ENCODE data around the gene HYDIN. TPM values are rescaled to one million over a fixed set of nuclear protein-coding genes. Genes with fewer than 3 reads are reported as not detected.
"Not testable (repeated sequence)": the region's sequence is repeated elsewhere in the genome, so short reads cannot be mapped to it uniquely, and the experiment has no call there.

Gene HYDIN
- total and polyA plus RNA-seq, 2 experiments from 2014 or later: 3.1 to 7.7 TPM

- not testable (repeated sequence) for H3K9me3 Mint-ChIP-seq; H3K36me3 Mint-ChIP-seq (ENCODE audit: low read depth); H3K27ac Mint-ChIP-seq; ATAC-seq; H3K9me2 ChIP-seq (ENCODE audit: insufficient read depth); DNase-seq (ENCODE audit: low spot score); H3F3A ChIP-seq (replicated peaks; ENCODE audit: low read depth); H3K79me2 ChIP-seq (replicated peaks; ENCODE audit: insufficient read depth); H3K4me1 Mint-ChIP-seq; H3K4me3 Mint-ChIP-seq; H3K4me3 ChIP-seq; H3K27me3 Mint-ChIP-seq (ENCODE audit: insufficient read depth, low read depth, poor library complexity); H4K20me1 ChIP-seq (replicated peaks; ENCODE audit: insufficient read depth); H3K36me3 ChIP-seq (ENCODE audit: insufficient read depth); H2AFZ ChIP-seq; H3K27me3 ChIP-seq (ENCODE audit: insufficient read depth); H3K4me1 ChIP-seq (ENCODE audit: insufficient read depth); H3K4me2 ChIP-seq; H3K27ac ChIP-seq (ENCODE audit: low read depth)
Measured at GRCh38 chr16:71070651-71071050, 159.9 kb downstream of the HYDIN start.

- H3K27me3 Mint-ChIP-seq (ENCODE audit: insufficient read depth, low read depth, poor library complexity); ATAC-seq; H4K20me1 ChIP-seq (replicated peaks; ENCODE audit: insufficient read depth): not testable (repeated sequence)
Measured at GRCh38 chr16:71069842-71070241, 160.7 kb downstream of the HYDIN start.

GRCh38 chr16:71053897-71054609 lies 176.5 kb downstream of the HYDIN start:
- H3K9me3 Mint-ChIP-seq; H3F3A ChIP-seq (replicated peaks; ENCODE audit: low read depth); H3K9me2 ChIP-seq (ENCODE audit: insufficient read depth); H3K79me2 ChIP-seq (replicated peaks; ENCODE audit: insufficient read depth); H3K4me2 ChIP-seq; H3K27ac ChIP-seq (ENCODE audit: low read depth); H4K20me1 ChIP-seq (replicated peaks; ENCODE audit: insufficient read depth); DNase-seq (ENCODE audit: low spot score); H3K36me3 Mint-ChIP-seq (ENCODE audit: low read depth); H3K4me1 Mint-ChIP-seq; H3K27me3 Mint-ChIP-seq (ENCODE audit: insufficient read depth, low read depth, poor library complexity); H2AFZ ChIP-seq; H3K27me3 ChIP-seq (ENCODE audit: insufficient read depth); H3K36me3 ChIP-seq (ENCODE audit: insufficient read depth); H3K4me3 Mint-ChIP-seq; H3K4me1 ChIP-seq (ENCODE audit: insufficient read depth); ATAC-seq; H3K4me3 ChIP-seq; H3K27ac Mint-ChIP-seq: not testable (repeated sequence)

More at GRCh38 chr16:71069842-71070241, 160.7 kb downstream of the HYDIN start:
- H3K27ac ChIP-seq (ENCODE audit: low read depth); H3K27ac Mint-ChIP-seq; H3K9me2 ChIP-seq (ENCODE audit: insufficient read depth); H3K4me1 ChIP-seq (ENCODE audit: insufficient read depth); H3K9me3 Mint-ChIP-seq; H2AFZ ChIP-seq; H3K4me1 Mint-ChIP-seq; H3K4me3 Mint-ChIP-seq; H3K79me2 ChIP-seq (replicated peaks; ENCODE audit: insufficient read depth); H3K36me3 Mint-ChIP-seq (ENCODE audit: low read depth); DNase-seq (ENCODE audit: low spot score); H3K36me3 ChIP-seq (ENCODE audit: insufficient read depth); H3K4me3 ChIP-seq; H3K27me3 ChIP-seq (ENCODE audit: insufficient read depth); H3F3A ChIP-seq (replicated peaks; ENCODE audit: low read depth); H3K4me2 ChIP-seq: not testable (repeated sequence)

GRCh38 chr16:71050307-71050706 lies 180.2 kb downstream of the HYDIN start:
- H3K4me3 ChIP-seq; H3K27ac ChIP-seq (ENCODE audit: low read depth); H3K27me3 ChIP-seq (ENCODE audit: insufficient read depth); H3F3A ChIP-seq (replicated peaks; ENCODE audit: low read depth); H3K4me3 Mint-ChIP-seq; H3K9me2 ChIP-seq (ENCODE audit: insufficient read depth); H3K27me3 Mint-ChIP-seq (ENCODE audit: insufficient read depth, low read depth, poor library complexity); ATAC-seq; H3K4me2 ChIP-seq; H3K4me1 Mint-ChIP-seq; H3K36me3 Mint-ChIP-seq (ENCODE audit: low read depth); H3K27ac Mint-ChIP-seq; H3K9me3 Mint-ChIP-seq; DNase-seq (ENCODE audit: low spot score); H2AFZ ChIP-seq; H3K79me2 ChIP-seq (replicated peaks; ENCODE audit: insufficient read depth); H4K20me1 ChIP-seq (replicated peaks; ENCODE audit: insufficient read depth); H3K4me1 ChIP-seq (ENCODE audit: insufficient read depth); H3K36me3 ChIP-seq (ENCODE audit: insufficient read depth): not testable (repeated sequence)

- not testable (repeated sequence) for H3K4me2 ChIP-seq; H3K27ac Mint-ChIP-seq; H3K27ac ChIP-seq (ENCODE audit: low read depth); H3K4me1 Mint-ChIP-seq; H3K9me3 Mint-ChIP-seq; H3K4me3 ChIP-seq; H3K79me2 ChIP-seq (replicated peaks; ENCODE audit: insufficient read depth); ATAC-seq; H3K27me3 Mint-ChIP-seq (ENCODE audit: insufficient read depth, low read depth, poor library complexity); H4K20me1 ChIP-seq (replicated peaks; ENCODE audit: insufficient read depth); H3K36me3 ChIP-seq (ENCODE audit: insufficient read depth); H3K9me2 ChIP-seq (ENCODE audit: insufficient read depth); DNase-seq (ENCODE audit: low spot score); H3K4me1 ChIP-seq (ENCODE audit: insufficient read depth); H3F3A ChIP-seq (replicated peaks; ENCODE audit: low read depth); H3K4me3 Mint-ChIP-seq; H3K27me3 ChIP-seq (ENCODE audit: insufficient read depth); H2AFZ ChIP-seq; H3K36me3 Mint-ChIP-seq (ENCODE audit: low read depth)
Measured at GRCh38 chr16:71039368-71040111, 191.0 kb downstream of the HYDIN start.

GRCh38 chr16:71038421-71038820 lies 192.1 kb downstream of the HYDIN start:
- not testable (repeated sequence) for ATAC-seq; H3F3A ChIP-seq (replicated peaks; ENCODE audit: low read depth); H3K36me3 Mint-ChIP-seq (ENCODE audit: low read depth); H3K4me3 Mint-ChIP-seq; H3K27ac Mint-ChIP-seq; H3K9me3 Mint-ChIP-seq; H2AFZ ChIP-seq; H3K27me3 Mint-ChIP-seq (ENCODE audit: insufficient read depth, low read depth, poor library complexity); H3K27me3 ChIP-seq (ENCODE audit: insufficient read depth); H3K9me2 ChIP-seq (ENCODE audit: insufficient read depth); H3K4me1 Mint-ChIP-seq; H3K36me3 ChIP-seq (ENCODE audit: insufficient read depth); DNase-seq (ENCODE audit: low spot score); H3K4me1 ChIP-seq (ENCODE audit: insufficient read depth); H3K4me3 ChIP-seq; H3K79me2 ChIP-seq (replicated peaks; ENCODE audit: insufficient read depth); H3K27ac ChIP-seq (ENCODE audit: low read depth); H3K4me2 ChIP-seq; H4K20me1 ChIP-seq (replicated peaks; ENCODE audit: insufficient read depth)

Measured in GM23338 (cell line).